Adrenal gland (tissue), 5 donors: ENCODE results near the gene C10orf95.

Experiments
- POLR2A ChIP-seq, 2 donors: fragments of 450-650 bp; IDR thresholded peaks; one replicate each; pipeline ENCODE4 v1.6.1; 2017; ENCODE audit warnings: antibody characterized with exemption in 2 of 2, mild to moderate bottlenecking in 2 of 2, moderate library complexity in 1 of 2
- TF ChIP-seq, protein P1 (sequence below), 6 experiments: fragments of 450-650 bp in 4 of 6; fragments of 200-600 bp in 2 of 6; sonication (generic) in 1 of 6; IDR thresholded peaks; 1 replicate in 5 of 6; 2 replicates in 1 of 6; pipeline versions ENCODE4 v1.5.1 to v1.8.0; 2016 to 2021; ENCODE audit warnings: antibody characterized with exemption in 6 of 6, mild to moderate bottlenecking in 2 of 6, moderate library complexity in 1 of 6
- donor health status: DM: no; HTN: no; CAD: no.

DNA sequence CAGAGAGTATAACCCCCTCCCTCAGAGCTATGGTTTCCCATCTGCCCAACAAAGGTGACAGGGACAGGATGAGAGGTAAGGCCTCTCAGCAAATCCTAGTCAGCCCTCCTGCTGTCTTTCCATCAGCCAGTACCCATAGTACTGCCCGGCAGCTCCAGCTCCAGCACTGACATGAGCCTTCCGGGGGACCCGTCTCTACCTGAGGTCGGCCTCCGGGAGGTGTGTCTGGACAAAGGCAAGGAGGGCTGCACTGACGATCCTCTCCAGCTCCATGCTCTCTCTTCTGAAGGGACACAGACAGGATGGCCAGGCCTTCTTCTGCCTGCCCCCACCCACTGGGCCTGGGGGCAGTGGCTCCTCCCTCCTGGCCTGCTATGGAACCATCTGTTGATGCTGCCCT is 26.4 kb downstream of the C10orf95 start:
- TF ChIP-seq, protein P1, sequence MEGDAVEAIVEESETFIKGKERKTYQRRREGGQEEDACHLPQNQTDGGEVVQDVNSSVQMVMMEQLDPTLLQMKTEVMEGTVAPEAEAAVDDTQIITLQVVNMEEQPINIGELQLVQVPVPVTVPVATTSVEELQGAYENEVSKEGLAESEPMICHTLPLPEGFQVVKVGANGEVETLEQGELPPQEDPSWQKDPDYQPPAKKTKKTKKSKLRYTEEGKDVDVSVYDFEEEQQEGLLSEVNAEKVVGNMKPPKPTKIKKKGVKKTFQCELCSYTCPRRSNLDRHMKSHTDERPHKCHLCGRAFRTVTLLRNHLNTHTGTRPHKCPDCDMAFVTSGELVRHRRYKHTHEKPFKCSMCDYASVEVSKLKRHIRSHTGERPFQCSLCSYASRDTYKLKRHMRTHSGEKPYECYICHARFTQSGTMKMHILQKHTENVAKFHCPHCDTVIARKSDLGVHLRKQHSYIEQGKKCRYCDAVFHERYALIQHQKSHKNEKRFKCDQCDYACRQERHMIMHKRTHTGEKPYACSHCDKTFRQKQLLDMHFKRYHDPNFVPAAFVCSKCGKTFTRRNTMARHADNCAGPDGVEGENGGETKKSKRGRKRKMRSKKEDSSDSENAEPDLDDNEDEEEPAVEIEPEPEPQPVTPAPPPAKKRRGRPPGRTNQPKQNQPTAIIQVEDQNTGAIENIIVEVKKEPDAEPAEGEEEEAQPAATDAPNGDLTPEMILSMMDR (IDR thresholded peaks at IDR 0.05), result no peak
- no peak for TF ChIP-seq POLR2A (IDR thresholded peaks at IDR 0.05)
